Measurements from ENCODE around the gene CCDC40. TPM values are rescaled to one million over a fixed set of nuclear protein-coding genes. Genes with fewer than 3 reads are reported as not detected.

The CCDC40 gene
- total RNA-seq, 1 donor from 2014 or later: 2.9 TPM

- no peak for DNase-seq (ENCODE audit: low spot score)
These were observed 63.0 kb downstream of the CCDC40 start for GRCh38 chr17:80099291-80100034.

GRCh38 chr17:80100035-80100323 is 63.5 kb downstream of the CCDC40 start:
- DNase-seq (ENCODE audit: low spot score): no peak

GRCh38 chr17:80101011-80101945 is 64.8 kb downstream of the CCDC40 start, which contains the start of gene GAA:
TSS of gene GAA (plus strand) at chr17:80101581. CDS start at chr17:80104587, 3,006 bp downstream.
- DNase-seq (ENCODE audit: low spot score): peak; percentile 87

- peak; percentile 50 for DNase-seq (ENCODE audit: low spot score)
These were observed 65.7 kb downstream of the CCDC40 start for GRCh38 chr17:80101946-80102663.

GRCh38 chr17:80102664-80103448 is 66.4 kb downstream of the CCDC40 start:
- DNase-seq (ENCODE audit: low spot score): no peak

- no peak for DNase-seq (ENCODE audit: low spot score)
These were observed 67.1 kb downstream of the CCDC40 start for GRCh38 chr17:80103449-80104085.

GRCh38 chr17:80104321-80104955 is 68.0 kb downstream of the CCDC40 start:
- DNase-seq (ENCODE audit: low spot score): peak; percentile 44

- no peak for DNase-seq (ENCODE audit: low spot score)
These were observed 68.5 kb downstream of the CCDC40 start for GRCh38 chr17:80104956-80105375.

GRCh38 chr17:80105762-80106161 is 69.3 kb downstream of the CCDC40 start:
- no peak for DNase-seq (ENCODE audit: low spot score)

GRCh38 chr17:80106176-80106575 is 69.7 kb downstream of the CCDC40 start:
- peak; percentile 21 for DNase-seq (ENCODE audit: low spot score)

GRCh38 chr17:80106751-80107150 is 70.3 kb downstream of the CCDC40 start:
- DNase-seq (ENCODE audit: low spot score): no peak

GRCh38 chr17:80107231-80108021 is 71.0 kb downstream of the CCDC40 start:
- DNase-seq (ENCODE audit: low spot score): no peak

- DNase-seq (ENCODE audit: low spot score): no peak
These were observed 71.9 kb downstream of the CCDC40 start for GRCh38 chr17:80108036-80108971.

GRCh38 chr17:80109066-80109660 is 72.7 kb downstream of the CCDC40 start:
- no peak for DNase-seq (ENCODE audit: low spot score)

GRCh38 chr17:80109713-80110446 is 73.4 kb downstream of the CCDC40 start:
- peak; percentile 72 for DNase-seq (ENCODE audit: low spot score)

- no peak for DNase-seq (ENCODE audit: low spot score)
These were observed 74.0 kb downstream of the CCDC40 start for GRCh38 chr17:80110447-80110812.

All from umbilical cord (tissue), 2 donors.